IMR-90 (cell line): ENCODE measurements around the gene CCN2.

Source experiments
- BHLHE40 ChIP-seq: fragments of 150-350 bp; IDR thresholded peaks from 2 replicates; pipeline ENCODE4 v1.6.1; 2016; ENCODE audit warnings: mild to moderate bottlenecking, low read depth, low read length
- CEBPB ChIP-seq: IDR thresholded peaks from 2 replicates; pipeline ENCODE4 v1.6.1; 2012; ENCODE audit warnings: low read depth, low read length, improper control_type of control experiment
- CHD1 ChIP-seq: IDR thresholded peaks from 2 replicates; pipeline ENCODE4 v1.6.1; 2012; ENCODE audit warnings: low read depth, low read length, improper control_type of control experiment
- CTCF ChIP-seq: conservative IDR thresholded peaks from 2 replicates; pipeline ENCODE4 v1.5.1; 2012; ENCODE audit warnings: mild to moderate bottlenecking, low read depth, low read length, improper control_type of control experiment
- ELK1 ChIP-seq: fragments of 150-350 bp; IDR thresholded peaks from 2 replicates; pipeline ENCODE4 v1.6.1; 2016; ENCODE audit warnings: low read depth, mild to moderate bottlenecking, low read length, moderate library complexity, borderline replicate concordance
- FOS ChIP-seq: fragments of 150-350 bp; IDR thresholded peaks from 2 replicates; pipeline ENCODE4 v1.6.1; 2016; ENCODE audit warnings: low read depth, low read length
- MAFK ChIP-seq: IDR thresholded peaks from 2 replicates; pipeline ENCODE4 v1.6.1; 2012; ENCODE audit warnings: low read depth, low read length, improper control_type of control experiment
- MAZ ChIP-seq: IDR thresholded peaks from 2 replicates; pipeline ENCODE4 v1.6.1; 2012; ENCODE audit warnings: low read depth, mild to moderate bottlenecking, low read length, improper control_type of control experiment, moderate library complexity, borderline replicate concordance
- MXI1 ChIP-seq: IDR thresholded peaks from 2 replicates; pipeline ENCODE4 v1.6.1; 2012; ENCODE audit warnings: low read depth, mild to moderate bottlenecking, low read length, moderate library complexity, borderline replicate concordance
- POLR2A ChIP-seq: IDR thresholded peaks from 2 replicates; pipeline ENCODE4 v1.6.1; 2012; ENCODE audit warnings: mild to moderate bottlenecking, low read depth, low read length
- RAD21 ChIP-seq: IDR thresholded peaks from 2 replicates; pipeline ENCODE4 v1.6.1; 2012; ENCODE audit warnings: low read length, improper control_type of control experiment
- SMC3 ChIP-seq: fragments of 150-350 bp; IDR thresholded peaks from 2 replicates; pipeline ENCODE4 v1.6.1; 2016; ENCODE audit warnings: low read depth, mild to moderate bottlenecking, antibody characterized with exemption, low read length, moderate library complexity
- USF2 ChIP-seq: fragments of 150-350 bp; IDR thresholded peaks from 2 replicates; pipeline ENCODE4 v1.6.1; 2017; ENCODE audit warnings: mild to moderate bottlenecking, antibody characterized with exemption, low read length, low read depth

- TF ChIP-seq CTCF = peak; percentile 86
- TF ChIP-seq POLR2A = no peak
- no peak for TF ChIP-seq FOS
- TF ChIP-seq RAD21 = peak; percentile 86
- no peak for TF ChIP-seq BHLHE40
- no peak for TF ChIP-seq CEBPB
- TF ChIP-seq MAZ = no peak
- no peak for TF ChIP-seq USF2
- TF ChIP-seq ELK1 = no peak
- TF ChIP-seq SMC3 = peak; percentile 93
- TF ChIP-seq MXI1 = no peak
- TF ChIP-seq CHD1 = no peak
- no peak for TF ChIP-seq MAFK
Measured at GRCh38 chr6:131909408-131910218, 41.6 kb downstream of the CCN2 start.
